ENCODE data around the gene KTN1.

GRCh38 chr14:55588259-55588699 is 8.3 kb downstream of the KTN1 start:
- TF ChIP-seq BHLHE40 (IDR thresholded peaks at IDR 0.05; ENCODE audit: borderline replicate concordance) (no peak), ZNF384 (IDR thresholded peaks at IDR 0.05) (no peak), TARDBP (IDR thresholded peaks at IDR 0.05) (no peak), ARNT (IDR thresholded peaks at IDR 0.05) (no peak), SUZ12 (IDR thresholded peaks at IDR 0.05) (no peak), SP1 (IDR thresholded peaks at IDR 0.05) (no peak), HDGF (IDR thresholded peaks at IDR 0.05; ENCODE audit: borderline replicate concordance) (no peak), ELF4 (IDR thresholded peaks at IDR 0.05) (no peak), FOXA1 (IDR thresholded peaks at IDR 0.05) (no peak), LEF1 (IDR thresholded peaks at IDR 0.05; ENCODE audit: borderline replicate concordance) (no peak), CTBP1 (IDR thresholded peaks at IDR 0.05; ENCODE audit: borderline replicate concordance) (no peak)

Measured in HEK293T (cell line).